Thyroid gland (tissue), 4 donors: ENCODE measurements around the gene ARF6.

Experiments
- POLR2A ChIP-seq, 2 donors: fragments of 450-650 bp; IDR thresholded peaks; one replicate each; pipeline ENCODE4 v1.6.1; 2017; ENCODE audit warnings: antibody characterized with exemption in 2 of 2, mild to moderate bottlenecking in 2 of 2, moderate library complexity in 1 of 2
- TF ChIP-seq, protein P1 (sequence below), 6 experiments: fragments of 200-600 bp in 3 of 6; fragments of 450-650 bp in 3 of 6; sonication (generic) in 3 of 6; IDR thresholded peaks; one replicate each; pipeline ENCODE4 v1.5.1; 2016 to 2019; ENCODE audit warnings: antibody characterized with exemption in 6 of 6, mild to moderate bottlenecking in 2 of 6, inconsistent platforms in 1 of 6, moderate library complexity in 1 of 6

DNA sequence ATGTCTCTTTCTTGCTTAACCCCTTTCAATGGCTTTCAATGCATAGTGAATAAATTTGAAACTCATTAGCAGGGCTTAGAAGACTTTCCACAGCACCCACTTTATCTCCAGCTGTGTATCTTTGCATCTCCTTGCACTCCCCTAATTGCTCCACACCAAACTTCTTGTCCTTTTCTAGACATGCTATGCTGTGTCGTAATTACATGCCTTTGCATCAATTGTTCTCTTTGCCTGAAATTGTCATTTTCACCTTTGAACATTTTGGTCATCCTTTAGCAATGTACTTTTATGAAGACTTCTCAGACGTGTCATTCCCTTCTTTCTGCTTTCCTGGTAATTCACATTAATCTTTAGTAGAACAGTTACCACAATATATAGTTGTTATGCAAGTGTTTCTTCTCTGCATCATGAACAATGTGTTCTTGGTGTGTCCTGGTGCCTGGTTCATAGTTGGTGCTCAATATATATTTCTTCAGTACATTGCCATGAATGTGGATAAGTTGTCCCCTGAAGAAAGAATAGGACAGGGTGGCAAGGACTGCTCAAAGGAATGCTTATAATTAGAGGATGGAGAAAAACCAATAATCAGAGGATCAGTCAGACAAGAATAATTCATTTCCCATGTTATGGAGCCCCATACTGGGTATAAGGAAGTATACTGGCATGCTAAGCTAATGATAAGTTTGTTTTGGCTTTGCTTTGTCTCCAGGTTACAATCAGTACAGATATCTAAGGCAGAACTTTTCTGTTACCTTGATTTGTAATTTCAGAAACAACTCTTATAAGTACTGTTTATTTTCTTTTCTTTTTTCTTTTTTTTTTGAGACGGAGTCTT, 27.2 kb downstream of the ARF6 start:
- TF ChIP-seq, protein P1, sequence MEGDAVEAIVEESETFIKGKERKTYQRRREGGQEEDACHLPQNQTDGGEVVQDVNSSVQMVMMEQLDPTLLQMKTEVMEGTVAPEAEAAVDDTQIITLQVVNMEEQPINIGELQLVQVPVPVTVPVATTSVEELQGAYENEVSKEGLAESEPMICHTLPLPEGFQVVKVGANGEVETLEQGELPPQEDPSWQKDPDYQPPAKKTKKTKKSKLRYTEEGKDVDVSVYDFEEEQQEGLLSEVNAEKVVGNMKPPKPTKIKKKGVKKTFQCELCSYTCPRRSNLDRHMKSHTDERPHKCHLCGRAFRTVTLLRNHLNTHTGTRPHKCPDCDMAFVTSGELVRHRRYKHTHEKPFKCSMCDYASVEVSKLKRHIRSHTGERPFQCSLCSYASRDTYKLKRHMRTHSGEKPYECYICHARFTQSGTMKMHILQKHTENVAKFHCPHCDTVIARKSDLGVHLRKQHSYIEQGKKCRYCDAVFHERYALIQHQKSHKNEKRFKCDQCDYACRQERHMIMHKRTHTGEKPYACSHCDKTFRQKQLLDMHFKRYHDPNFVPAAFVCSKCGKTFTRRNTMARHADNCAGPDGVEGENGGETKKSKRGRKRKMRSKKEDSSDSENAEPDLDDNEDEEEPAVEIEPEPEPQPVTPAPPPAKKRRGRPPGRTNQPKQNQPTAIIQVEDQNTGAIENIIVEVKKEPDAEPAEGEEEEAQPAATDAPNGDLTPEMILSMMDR (IDR thresholded peaks at IDR 0.05): no peak
- TF ChIP-seq POLR2A (IDR thresholded peaks at IDR 0.05): no peak
